Measurements from ENCODE around the gene UBR4.

UBR4 gene

DNA sequence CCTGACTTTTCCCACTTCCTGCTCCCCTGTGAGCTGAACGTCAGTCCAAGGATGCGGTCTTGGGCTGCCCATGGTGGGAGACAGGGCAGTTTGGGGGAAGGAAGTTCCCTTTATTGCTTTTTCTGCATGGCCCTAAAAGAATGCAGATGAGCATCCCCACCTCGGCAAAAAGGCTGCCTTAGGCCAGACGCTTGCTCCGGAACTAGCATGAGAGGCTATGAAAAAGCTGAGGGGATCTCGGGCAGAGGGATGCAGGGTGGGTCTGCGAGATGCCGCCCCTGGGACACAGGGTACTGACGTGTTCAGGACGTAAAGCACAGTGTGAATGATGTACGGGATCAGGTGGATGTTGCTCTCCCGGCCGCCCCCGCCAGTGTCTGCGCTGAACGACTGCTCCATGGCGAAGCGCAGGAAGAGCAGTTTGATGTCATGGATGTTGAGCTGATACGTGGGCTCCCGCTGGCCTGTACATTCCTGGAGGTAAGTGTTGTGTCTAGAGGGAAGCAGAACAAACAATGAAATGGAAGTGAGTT, 125.8 kb downstream of the UBR4 start:
- Histone ChIP-seq H3K36me3 (ENCODE audit: control insufficient read depth, insufficient read depth, low read length) (peaks cover 92% of the 10 kb centered on the region), H3K27me3 (ENCODE audit: control insufficient read depth, insufficient read depth, low read length) (no peaks in the 10 kb centered on the region), H3K4me3 (ENCODE audit: low read depth, low read length) (no peak overlapping the region), H3K9me3 (ENCODE audit: control insufficient read depth, insufficient read depth, low read length) (no peaks in the 10 kb centered on the region), H3K9ac (ENCODE audit: low read depth, low read length) (no peak overlapping the region), H3K4me1 (ENCODE audit: control insufficient read depth, insufficient read depth, low read length) (no peaks in the 10 kb centered on the region)

DNA sequence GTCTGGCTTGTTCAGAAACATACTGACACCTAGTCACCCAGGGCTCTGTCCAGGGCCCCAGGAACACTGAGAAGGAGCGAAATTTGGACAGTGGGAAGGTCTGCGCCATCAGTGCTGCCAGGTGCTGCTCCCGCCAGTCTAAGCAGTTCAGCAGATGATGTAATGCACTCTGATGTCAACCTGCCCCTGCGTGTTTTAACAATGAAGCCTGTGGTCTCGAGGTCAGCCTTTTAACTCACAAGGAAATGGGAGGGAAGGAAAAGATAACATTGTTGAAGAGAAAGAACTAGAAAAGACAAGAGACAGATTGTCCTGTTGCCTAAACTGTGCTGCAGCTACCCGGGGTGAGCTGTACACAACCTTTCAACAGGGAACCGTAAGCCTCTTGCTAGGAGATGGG, 127.0 kb downstream of the UBR4 start:
- no peaks in the 10 kb centered on the region for H3K27me3 ChIP-seq (ENCODE audit: control insufficient read depth, insufficient read depth, low read length)
- H3K9ac ChIP-seq (ENCODE audit: low read depth, low read length): no peak overlapping the region
- H3K4me3 ChIP-seq (ENCODE audit: low read depth, low read length): no peak overlapping the region
- H3K9me3 ChIP-seq (ENCODE audit: control insufficient read depth, insufficient read depth, low read length): no peaks in the 10 kb centered on the region
- H3K36me3 ChIP-seq (ENCODE audit: control insufficient read depth, insufficient read depth, low read length): peaks cover 88% of the 10 kb centered on the region
- no peaks in the 10 kb centered on the region for H3K4me1 ChIP-seq (ENCODE audit: control insufficient read depth, insufficient read depth, low read length)

DNA sequence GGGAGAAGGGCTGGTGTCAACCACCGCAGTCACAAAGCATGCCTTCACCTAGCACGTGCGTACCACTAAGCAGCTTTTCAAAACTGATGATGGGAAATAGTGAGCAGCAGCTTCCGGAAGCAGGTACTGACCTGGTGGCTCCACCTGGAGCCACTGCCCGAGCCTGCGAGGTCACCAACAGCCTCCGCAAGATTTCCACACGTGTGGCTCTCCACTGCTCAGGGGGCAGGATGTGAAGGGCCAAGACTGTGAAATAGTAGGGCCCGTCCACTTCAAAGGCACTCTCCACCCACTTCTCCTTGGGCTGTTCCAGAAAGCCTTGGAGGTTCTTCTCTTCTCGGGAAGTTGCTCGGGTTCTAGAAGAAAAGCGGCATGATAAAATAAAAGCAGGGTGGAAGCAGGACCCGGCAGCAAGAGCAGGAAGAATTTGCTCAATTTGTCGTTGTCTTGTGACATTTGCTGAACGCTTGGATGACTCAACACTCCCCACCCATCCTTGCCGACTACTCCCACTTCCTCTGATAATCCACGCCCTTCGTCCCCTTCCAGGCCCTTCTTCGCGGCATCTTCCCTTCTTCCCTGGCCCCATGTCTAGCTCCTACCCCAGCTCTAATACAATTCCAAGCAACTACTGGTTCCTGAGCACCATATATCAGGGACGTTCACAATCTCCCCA, 128.7 kb downstream of the UBR4 start:
- Histone ChIP-seq H3K27me3 (ENCODE audit: control insufficient read depth, insufficient read depth, low read length) (no peaks in the 10 kb centered on the region), H3K4me3 (ENCODE audit: low read depth, low read length) (no peak overlapping the region), H3K4me1 (ENCODE audit: control insufficient read depth, insufficient read depth, low read length) (no peaks in the 10 kb centered on the region), H3K9ac (ENCODE audit: low read depth, low read length) (no peak overlapping the region), H3K9me3 (ENCODE audit: control insufficient read depth, insufficient read depth, low read length) (no peaks in the 10 kb centered on the region), H3K36me3 (ENCODE audit: control insufficient read depth, insufficient read depth, low read length) (peaks cover 88% of the 10 kb centered on the region)

DNA sequence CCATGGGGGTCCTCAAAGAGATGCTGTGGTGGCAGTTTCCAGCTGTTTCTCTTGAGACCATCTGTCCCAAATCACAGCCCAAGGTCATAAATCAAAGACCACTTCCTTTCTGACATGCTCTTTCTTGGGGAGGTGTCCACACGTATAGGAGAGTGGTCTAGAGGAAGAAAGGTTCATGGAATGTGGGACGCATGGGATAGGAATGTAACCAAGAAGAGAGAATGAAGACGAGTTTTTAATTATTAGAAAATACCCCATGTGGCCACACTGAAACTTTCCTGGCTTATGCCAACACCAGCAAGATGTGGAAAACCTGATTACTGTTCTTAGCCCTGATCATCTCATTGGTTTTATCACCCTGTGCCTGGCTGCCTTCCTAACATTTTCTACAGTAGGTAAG, 129.3 kb downstream of the UBR4 start:
- Histone ChIP-seq H3K9me3 (ENCODE audit: control insufficient read depth, insufficient read depth, low read length) (no peaks in the 10 kb centered on the region), H3K9ac (ENCODE audit: low read depth, low read length) (no peak overlapping the region), H3K36me3 (ENCODE audit: control insufficient read depth, insufficient read depth, low read length) (peaks cover 89% of the 10 kb centered on the region), H3K4me3 (ENCODE audit: low read depth, low read length) (no peak overlapping the region), H3K4me1 (ENCODE audit: control insufficient read depth, insufficient read depth, low read length) (no peaks in the 10 kb centered on the region), H3K27me3 (ENCODE audit: control insufficient read depth, insufficient read depth, low read length) (no peaks in the 10 kb centered on the region)

DNA sequence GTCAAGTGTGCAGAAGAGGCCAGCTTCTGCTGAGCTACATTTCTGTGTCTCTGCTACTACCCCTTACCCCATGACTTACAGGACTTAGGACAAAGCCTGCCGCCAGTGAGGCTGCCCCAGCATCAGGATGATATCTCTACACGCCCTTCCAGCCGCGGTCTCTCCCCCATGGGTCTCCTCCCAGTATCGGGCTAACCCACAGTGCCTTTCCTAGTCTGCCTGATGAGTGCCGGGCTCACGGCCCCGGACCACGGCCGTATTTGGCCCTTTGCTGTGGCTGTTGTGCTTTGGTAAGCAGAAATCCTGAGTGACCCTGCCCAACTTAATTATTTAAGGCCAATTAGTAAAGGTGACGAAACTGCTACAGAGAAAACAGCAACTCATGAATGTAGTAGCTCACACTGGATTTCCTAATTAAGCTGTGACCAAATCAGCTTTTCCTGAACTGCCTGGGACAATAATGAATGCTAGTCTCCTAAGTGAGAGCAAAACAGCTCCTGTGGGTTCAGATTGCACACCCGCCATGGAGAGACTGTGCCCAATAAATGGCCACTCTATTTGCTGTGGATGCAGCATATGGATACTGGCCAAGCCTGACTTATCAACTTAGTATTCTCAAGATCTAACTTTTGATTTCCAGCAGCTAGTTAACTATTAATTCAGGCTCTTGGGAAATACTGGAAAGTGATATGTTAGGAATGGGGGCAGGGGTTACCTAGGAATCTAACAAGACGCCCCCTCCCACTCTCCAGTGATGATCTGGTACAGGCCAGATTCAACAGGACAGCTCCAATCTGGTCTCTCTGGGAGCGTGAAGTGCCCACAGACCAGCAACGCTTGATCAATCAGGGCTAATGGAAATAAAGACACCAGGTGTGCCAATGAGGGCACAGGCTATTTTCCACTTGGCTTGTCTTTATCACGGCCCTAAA, 130.3 kb downstream of the UBR4 start:
- H3K36me3 ChIP-seq (ENCODE audit: control insufficient read depth, insufficient read depth, low read length): peaks cover 92% of the 10 kb centered on the region
- no peaks in the 10 kb centered on the region for H3K27me3 ChIP-seq (ENCODE audit: control insufficient read depth, insufficient read depth, low read length)
- H3K9me3 ChIP-seq (ENCODE audit: control insufficient read depth, insufficient read depth, low read length): no peaks in the 10 kb centered on the region
- H3K4me1 ChIP-seq (ENCODE audit: control insufficient read depth, insufficient read depth, low read length): no peaks in the 10 kb centered on the region
- no peak overlapping the region for H3K9ac ChIP-seq (ENCODE audit: low read depth, low read length)
- no peak overlapping the region for H3K4me3 ChIP-seq (ENCODE audit: low read depth, low read length)

DNA sequence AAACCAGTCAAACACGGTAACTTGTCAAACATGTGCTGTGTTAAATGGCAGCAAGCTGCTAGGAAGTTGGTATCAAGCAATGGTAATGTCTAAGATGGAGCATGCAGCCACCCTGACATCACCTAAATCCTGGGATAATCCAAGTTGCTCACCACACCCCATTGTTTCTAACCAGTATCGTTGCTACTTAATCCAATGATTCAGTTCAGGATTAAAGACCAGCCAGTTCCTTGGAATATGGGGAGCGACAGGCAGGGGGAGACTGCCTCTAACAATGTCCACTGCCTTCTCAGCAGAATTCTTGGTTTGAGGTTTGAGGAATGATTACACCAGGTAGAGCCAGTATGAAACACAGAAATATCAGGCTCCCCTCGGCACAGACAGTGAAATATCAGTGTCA, 131.5 kb downstream of the UBR4 start:
- Histone ChIP-seq H3K9me3 (ENCODE audit: control insufficient read depth, insufficient read depth, low read length) (no peaks in the 10 kb centered on the region), H3K27me3 (ENCODE audit: control insufficient read depth, insufficient read depth, low read length) (no peaks in the 10 kb centered on the region), H3K9ac (ENCODE audit: low read depth, low read length) (no peak overlapping the region), H3K4me1 (ENCODE audit: control insufficient read depth, insufficient read depth, low read length) (no peaks in the 10 kb centered on the region), H3K36me3 (ENCODE audit: control insufficient read depth, insufficient read depth, low read length) (peaks cover 92% of the 10 kb centered on the region), H3K4me3 (ENCODE audit: low read depth, low read length) (no peak overlapping the region)

DNA sequence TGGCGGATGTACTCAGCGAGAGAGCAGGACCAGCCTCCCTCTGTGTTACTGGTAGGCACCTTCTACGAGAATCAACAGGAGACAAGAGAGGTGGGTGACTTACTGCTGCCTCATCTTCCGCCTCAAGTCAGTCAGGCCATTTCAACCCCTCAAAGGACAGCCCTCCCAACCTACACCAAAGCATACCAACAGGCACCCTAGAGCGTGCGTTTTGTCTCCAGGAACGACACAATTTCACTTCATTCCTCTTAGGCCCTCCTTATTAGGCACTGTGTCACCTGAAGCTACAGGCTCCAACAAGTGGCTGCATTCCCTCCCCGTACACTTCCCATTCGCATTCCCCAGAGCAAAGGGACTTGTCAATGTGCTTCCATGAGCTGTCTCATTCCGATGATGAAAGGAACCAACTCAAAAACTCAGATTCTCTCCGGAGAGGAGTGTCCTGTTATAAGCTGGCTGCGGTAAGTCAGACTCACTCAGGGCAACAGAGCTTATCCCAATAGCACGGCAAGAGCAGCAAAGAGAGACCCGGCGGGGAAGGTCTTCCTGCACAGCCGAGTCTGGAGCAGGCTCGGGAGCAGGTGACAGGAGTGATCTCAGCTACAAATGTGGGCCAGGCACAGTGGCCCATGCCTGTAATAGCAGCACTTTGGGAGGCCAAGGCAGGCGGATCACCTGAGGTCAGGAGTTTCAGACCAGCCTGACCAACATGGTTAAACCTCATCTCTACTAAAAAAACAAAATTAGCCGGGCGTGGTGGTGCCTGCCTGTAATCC, 133.0 kb downstream of the UBR4 start:
- H3K27me3 ChIP-seq (ENCODE audit: control insufficient read depth, insufficient read depth, low read length): no peaks in the 10 kb centered on the region
- H3K9ac ChIP-seq (ENCODE audit: low read depth, low read length): no peak overlapping the region
- H3K36me3 ChIP-seq (ENCODE audit: control insufficient read depth, insufficient read depth, low read length): peaks cover 90% of the 10 kb centered on the region
- H3K9me3 ChIP-seq (ENCODE audit: control insufficient read depth, insufficient read depth, low read length): no peaks in the 10 kb centered on the region
- H3K4me1 ChIP-seq (ENCODE audit: control insufficient read depth, insufficient read depth, low read length): peaks cover under 1% of the 10 kb centered on the region
- no peak overlapping the region for H3K4me3 ChIP-seq (ENCODE audit: low read depth, low read length)

DNA sequence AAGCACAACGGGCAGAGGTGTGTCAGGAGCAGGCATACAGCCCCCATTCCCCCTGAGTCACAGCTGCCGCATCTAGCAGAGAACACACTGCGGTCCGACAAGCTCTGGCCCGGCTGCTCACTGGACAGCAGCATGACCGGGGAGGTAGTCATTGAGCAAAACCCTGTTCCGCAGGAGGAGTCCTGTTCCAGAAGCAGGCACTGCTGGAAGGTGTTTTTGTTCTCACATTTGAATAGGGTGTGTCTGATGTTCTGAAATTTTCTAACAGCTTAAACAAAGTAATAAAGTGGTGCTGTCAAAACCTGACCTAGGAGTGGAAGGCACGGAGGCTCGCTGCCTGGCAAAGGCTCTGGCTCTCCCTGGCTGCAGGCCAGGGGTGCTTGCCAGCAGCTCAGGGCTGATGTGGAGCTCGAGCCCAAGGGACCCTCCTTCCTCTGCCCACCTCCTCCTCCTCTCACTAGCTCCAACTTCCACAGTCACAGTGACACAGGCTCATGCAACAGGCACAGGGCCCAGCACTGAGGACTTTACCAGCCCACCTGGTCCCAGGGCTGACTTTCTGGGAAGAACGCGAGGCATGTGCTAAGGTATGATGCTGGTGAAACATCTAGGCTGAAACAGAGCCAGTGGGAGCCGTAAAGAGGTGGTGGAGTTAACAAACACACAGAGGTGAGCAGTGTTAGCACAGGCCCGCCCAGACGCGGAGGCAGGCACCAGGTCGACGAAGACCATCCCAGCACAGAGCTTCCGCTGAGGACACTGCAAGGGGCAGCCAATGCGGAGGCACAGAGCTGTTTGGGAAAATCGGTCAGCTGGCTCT, 135.0 kb downstream of the UBR4 start:
- no peak overlapping the region for H3K9ac ChIP-seq (ENCODE audit: low read depth, low read length)
- no peaks in the 10 kb centered on the region for H3K9me3 ChIP-seq (ENCODE audit: control insufficient read depth, insufficient read depth, low read length)
- H3K27me3 ChIP-seq (ENCODE audit: control insufficient read depth, insufficient read depth, low read length): no peaks in the 10 kb centered on the region
- H3K4me3 ChIP-seq (ENCODE audit: low read depth, low read length): no peak overlapping the region
- H3K36me3 ChIP-seq (ENCODE audit: control insufficient read depth, insufficient read depth, low read length): peaks cover 71% of the 10 kb centered on the region
- H3K4me1 ChIP-seq (ENCODE audit: control insufficient read depth, insufficient read depth, low read length): peaks cover 5% of the 10 kb centered on the region

DNA sequence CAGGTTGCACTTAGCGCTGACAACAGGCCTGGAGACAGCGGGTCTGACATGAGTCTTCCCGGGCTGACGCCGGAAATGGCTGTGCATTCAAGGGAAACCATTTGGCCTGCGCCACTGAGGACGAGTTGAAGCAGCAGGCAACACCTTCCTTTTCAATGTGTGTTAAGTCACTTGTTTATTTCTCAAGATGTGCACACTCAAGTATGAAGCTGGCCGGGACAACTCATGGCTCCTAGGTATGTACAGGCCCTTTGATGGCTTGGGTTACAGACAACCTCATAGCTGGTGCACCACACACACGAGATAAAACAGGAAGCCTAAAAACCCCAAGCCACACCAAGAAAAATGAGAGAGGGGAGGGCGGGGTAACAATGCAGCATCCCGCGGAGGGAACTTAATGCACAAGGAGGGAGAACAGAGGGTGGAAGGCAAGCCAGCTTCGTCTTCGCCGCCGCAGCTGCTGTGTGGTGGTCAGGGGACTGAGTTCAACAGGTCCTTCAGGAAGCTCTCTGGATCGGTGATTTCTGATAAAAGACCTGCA, 135.6 kb downstream of the UBR4 start:
- no peak overlapping the region for H3K9ac ChIP-seq (ENCODE audit: low read depth, low read length)
- H3K4me1 ChIP-seq (ENCODE audit: control insufficient read depth, insufficient read depth, low read length): peaks cover 5% of the 10 kb centered on the region
- H3K4me3 ChIP-seq (ENCODE audit: low read depth, low read length): no peak overlapping the region
- no peaks in the 10 kb centered on the region for H3K9me3 ChIP-seq (ENCODE audit: control insufficient read depth, insufficient read depth, low read length)
- H3K27me3 ChIP-seq (ENCODE audit: control insufficient read depth, insufficient read depth, low read length): no peaks in the 10 kb centered on the region
- peaks cover 64% of the 10 kb centered on the region for H3K36me3 ChIP-seq (ENCODE audit: control insufficient read depth, insufficient read depth, low read length)

DNA sequence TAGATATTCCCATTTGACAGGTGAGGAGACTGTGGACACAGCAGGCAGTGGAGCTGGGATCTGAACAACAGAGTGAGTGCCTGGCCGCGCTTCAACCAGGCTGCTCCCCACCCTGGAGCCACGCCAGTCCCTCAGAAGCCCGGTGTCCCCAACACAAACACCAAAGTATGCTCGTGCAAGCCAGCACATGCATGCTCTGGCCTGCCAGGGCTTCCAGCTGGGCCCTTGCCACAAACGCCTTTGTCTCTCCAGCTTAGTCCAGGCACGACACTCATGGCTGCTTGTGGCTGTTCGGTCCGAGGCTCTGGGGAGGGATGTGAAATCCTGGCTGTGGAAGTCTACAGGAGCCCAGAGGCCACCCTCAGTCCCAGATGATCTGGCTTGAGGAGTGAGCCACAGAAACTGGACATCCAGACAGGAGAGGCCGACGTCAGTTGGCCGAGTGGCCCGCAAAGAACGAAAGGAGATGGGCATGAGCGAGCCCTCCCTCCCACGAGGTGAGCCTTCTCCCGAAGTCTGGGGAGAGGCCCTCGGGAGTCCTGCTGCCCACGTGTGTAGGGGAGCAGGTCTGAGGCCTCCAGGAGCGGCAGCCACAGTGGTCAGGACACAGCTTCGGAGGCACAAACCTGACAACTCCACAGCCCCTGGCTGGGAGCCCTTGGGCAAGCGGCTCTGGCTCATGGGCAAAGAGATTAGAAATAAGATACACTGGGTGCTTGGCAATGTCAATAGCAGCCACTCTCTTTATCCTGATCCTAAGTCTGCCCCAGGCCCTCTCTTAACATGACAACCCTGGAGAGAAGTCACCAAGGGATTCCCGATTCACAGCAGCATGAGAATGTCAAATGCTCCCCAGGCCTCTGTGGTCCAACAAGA, 136.5 kb downstream of the UBR4 start:
- Histone ChIP-seq H3K9me3 (ENCODE audit: control insufficient read depth, insufficient read depth, low read length) (no peaks in the 10 kb centered on the region), H3K9ac (ENCODE audit: low read depth, low read length) (no peak overlapping the region), H3K4me1 (ENCODE audit: control insufficient read depth, insufficient read depth, low read length) (peaks cover 5% of the 10 kb centered on the region), H3K4me3 (ENCODE audit: low read depth, low read length) (no peak overlapping the region), H3K36me3 (ENCODE audit: control insufficient read depth, insufficient read depth, low read length) (peaks cover 61% of the 10 kb centered on the region), H3K27me3 (ENCODE audit: control insufficient read depth, insufficient read depth, low read length) (no peaks in the 10 kb centered on the region)

Measured in iPS-15b (cell line).